ENCODE data around the gene DDT.
"Not testable (repeated sequence)": the region's sequence is repeated elsewhere in the genome, so short reads cannot be mapped to it uniquely, and the experiment has no call there.

DDT gene

GRCh38 chr22:23938328-23939016 is 35.8 kb downstream of the DDT start:
- DNase-seq (ENCODE audit: low read depth): no peak
- in situ Hi-C loops (cut with HindIII; ENCODE audit: low sequenced_read_pairs): no loop called here
- no peak overlapping the region for H3K4me3 ChIP-seq (ENCODE audit: low read depth, low read length)
- no peak for TF ChIP-seq CTCF (IDR thresholded peaks at IDR 0.05; ENCODE audit: low read depth, low read length, missing control alignments)

GRCh38 chr22:23926561-23926960 is 47.7 kb downstream of the DDT start:
- in situ Hi-C loops (cut with HindIII; ENCODE audit: low sequenced_read_pairs): no loop called here
- no peak for TF ChIP-seq CTCF (IDR thresholded peaks at IDR 0.05; ENCODE audit: low read depth, low read length, missing control alignments)
- H3K4me3 ChIP-seq (ENCODE audit: low read depth, low read length): no peak overlapping the region
- no peak for DNase-seq (ENCODE audit: low read depth)

DNA sequence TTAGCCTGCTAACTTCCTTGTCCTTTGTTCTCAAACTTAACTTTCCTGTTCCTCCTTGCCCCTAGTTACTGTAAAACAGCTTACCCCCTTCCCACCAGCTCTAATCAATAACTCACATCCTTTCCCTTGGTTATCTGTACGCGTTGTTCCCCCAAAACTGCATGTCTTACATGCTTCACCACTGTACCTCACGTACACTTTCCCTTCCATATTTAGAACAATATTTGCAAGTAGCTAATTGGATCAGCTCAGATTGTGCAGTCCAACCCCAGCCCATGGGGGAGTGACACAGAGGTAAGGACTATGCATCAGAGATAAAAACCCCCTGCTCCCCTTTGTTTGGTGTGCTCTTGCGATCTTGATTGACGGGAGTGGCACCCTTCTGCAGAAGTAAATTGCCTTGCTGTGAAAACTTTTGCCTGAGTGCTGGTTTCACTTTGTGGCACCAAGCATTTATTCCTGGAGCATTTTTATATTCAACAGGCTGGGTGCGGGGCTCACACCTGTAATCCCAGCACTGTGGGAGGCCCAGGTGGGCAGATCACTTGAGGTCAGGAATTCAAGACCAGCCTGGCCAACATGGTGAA is 49.1 kb downstream of the DDT start:
- H3K4me3 ChIP-seq (ENCODE audit: low read depth, low read length): no peak overlapping the region
- DNase-seq (ENCODE audit: low read depth): no peak
- in situ Hi-C loops (cut with HindIII; ENCODE audit: low sequenced_read_pairs): no loop called here
- no peak for TF ChIP-seq CTCF (IDR thresholded peaks at IDR 0.05; ENCODE audit: low read depth, low read length, missing control alignments)

GRCh38 chr22:23922921-23923320 is 51.3 kb downstream of the DDT start:
- DNase-seq (ENCODE audit: low read depth): no peak
- in situ Hi-C loops (cut with HindIII; ENCODE audit: low sequenced_read_pairs): no loop called here
- no peak overlapping the region for H3K4me3 ChIP-seq (ENCODE audit: low read depth, low read length)
- no peak for TF ChIP-seq CTCF (IDR thresholded peaks at IDR 0.05; ENCODE audit: low read depth, low read length, missing control alignments)

DNA sequence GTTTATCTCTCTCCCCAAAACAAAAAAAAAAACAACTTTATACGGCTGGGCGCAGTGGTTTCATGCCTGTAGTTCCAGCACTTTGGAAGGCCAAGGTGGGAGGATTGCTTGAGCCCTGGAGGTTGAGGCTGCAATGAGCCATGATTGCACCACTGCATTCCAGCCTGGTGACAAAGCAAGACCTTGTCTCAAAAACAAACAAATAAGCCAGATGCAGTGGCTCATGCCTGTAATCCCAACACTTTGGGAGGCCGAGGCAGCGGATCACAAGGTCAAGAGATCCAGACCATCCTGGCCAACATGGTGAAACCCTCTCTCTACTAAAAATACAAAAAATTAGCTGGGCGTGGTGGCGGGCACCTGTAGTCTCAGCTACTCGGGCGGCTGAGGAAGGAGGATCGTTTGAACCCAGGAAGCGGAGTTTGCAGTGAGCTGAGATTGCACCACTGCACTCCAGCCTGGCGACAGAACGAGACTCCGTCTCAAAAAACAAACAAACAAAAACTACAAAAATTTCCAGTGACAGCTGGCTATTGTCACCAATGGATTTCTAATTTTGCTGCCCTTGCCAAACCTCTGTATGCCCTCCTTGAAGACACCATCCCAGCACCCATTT is 52.5 kb downstream of the DDT start:
- in situ Hi-C loops (cut with HindIII; ENCODE audit: low sequenced_read_pairs); DNase-seq (ENCODE audit: low read depth); H3K4me3 ChIP-seq (ENCODE audit: low read depth, low read length): not testable (repeated sequence)

All from astrocyte of the cerebellum (primary cell).